Spinal cord (tissue), 10 donors: ENCODE results near the gene ALKBH5. TPM values are rescaled to one million over a fixed set of nuclear protein-coding genes. Genes with fewer than 3 reads are reported as not detected.
A peak's percentile ranks its signal among the peaks of the same experiment; 100 is the strongest.

ENCODE experiments used
- DNase-seq, 6 donors: peaks; one replicate each; pipeline versions ENCODE4 v3.0.0 to v3.0.0-alpha.2; 2013 to 2015; ENCODE audit warnings: low spot score in 6 of 6, low read depth in 4 of 6
- H3K27ac ChIP-seq: one replicate; pipeline ENCODE4 v1.5.1; 2013; ENCODE audit warnings: low read depth, low read length, control low read depth
- H3K27me3 ChIP-seq: one replicate; pipeline ENCODE4 v1.6.1; 2013; ENCODE audit warnings: low read length; ENCODE audit not compliant: control insufficient read depth, insufficient read depth
- H3K36me3 ChIP-seq: one replicate; pipeline ENCODE4 v1.6.1; 2013; ENCODE audit warnings: low read length; ENCODE audit not compliant: control insufficient read depth, insufficient read depth
- H3K4me1 ChIP-seq: one replicate; pipeline ENCODE4 v1.6.1; 2013; ENCODE audit warnings: low read length; ENCODE audit not compliant: control insufficient read depth, insufficient read depth
- H3K4me3 ChIP-seq: one replicate; pipeline ENCODE4 v1.5.1; 2013; ENCODE audit warnings: low read depth, low read length, control low read depth
- H3K9me3 ChIP-seq: one replicate; pipeline ENCODE4 v1.6.1; 2013; ENCODE audit warnings: low read length; ENCODE audit not compliant: control insufficient read depth, insufficient read depth
- WGBS: methylation state at CpG from one replicate; pipeline ENCODE4 v1.1.5; 2013; ENCODE audit warnings: missing lambda C conversion rate; ENCODE audit not compliant: insufficient coverage; 5-methylcytosine and 5-hydroxymethylcytosine counted together
- long read RNA-seq, 4 donors: transcript quantifications; one replicate each; lab custom pipeline, GENCODE V29; 2026
- polyA plus RNA-seq, 2 donors: library from polyadenylated mRNA; unstranded; fragments of 120-200 nt; gene quantifications; one replicate each; pipeline ENCODE4 v1.2.1, GENCODE V29; 2013; ENCODE audit not compliant: insufficient read length in 2 of 2
- total RNA-seq, 2 donors: library from RNA; depleted of rRNA in 1 of 2; stranded (reverse); fragments of 120-200 nt in 1 of 2; fragments of >200 nt in 1 of 2; gene quantifications; one replicate each; pipeline versions ENCODE4 v1.2.3 to v1.2.4, GENCODE V29; 2013 to 2014
- donor health status: healthy.

The ALKBH5 gene
- total RNA-seq: 10 to 100 TPM; 71.5 to 79.3 TPM
- polyA plus RNA-seq: 10 to 100 TPM; 70.8 to 74.1 TPM
- long read RNA-seq, donor 1, transcript ALKBH5-201 (4 exons, 2,748 nt): major isoform, 8 of 16 reads
- long read RNA-seq, donor 1, partial matches to known transcripts: 6 of 16 reads
- long read RNA-seq, donor 1, other reads (novel, unspliced or antisense): 0 of 16 reads
- long read RNA-seq, donor 2, transcript ALKBH5-201 (4 exons, 2,748 nt): major isoform, 6 of 16 reads
- long read RNA-seq, donor 2, partial matches to known transcripts: 10 of 16 reads
- long read RNA-seq, donor 2, other reads (novel, unspliced or antisense): 0 of 16 reads
- long read RNA-seq, donor 3, partial matches to known transcripts: 0 of 5 reads
- long read RNA-seq, donor 3, other reads (novel, unspliced or antisense): 0 of 5 reads
- long read RNA-seq, donor 4, transcript ALKBH5-201 (4 exons, 2,748 nt): major isoform, 8 of 8 reads
- long read RNA-seq, donor 4, partial matches to known transcripts: 0 of 8 reads
- long read RNA-seq, donor 4, other reads (novel, unspliced or antisense): 0 of 8 reads

GRCh38 chr17:18183334-18184142 lies at the start of gene ALKBH5:
Gene ALKBH5 (plus strand): TSS chr17:18183828. CDS start chr17:18184244, 416 bp downstream.
- peak within 1 kb of the TSS; percentile 89 for H3K4me3 ChIP-seq
- H3K27ac ChIP-seq: peak within 1 kb of the TSS; percentile 96
- peaks cover 37% of the 10 kb centered on the region for H3K4me1 ChIP-seq
- H3K36me3 ChIP-seq: peaks cover 13% of the 10 kb centered on the region
- H3K9me3 ChIP-seq: no peaks in the 10 kb centered on the region
- WGBS: under 1% methylated on average over 98 of the region's 98 CpGs
- DNase-seq: peak; percentile 97 to 100 (median 98)
- H3K27me3 ChIP-seq: no peaks in the 10 kb centered on the region

DNA sequence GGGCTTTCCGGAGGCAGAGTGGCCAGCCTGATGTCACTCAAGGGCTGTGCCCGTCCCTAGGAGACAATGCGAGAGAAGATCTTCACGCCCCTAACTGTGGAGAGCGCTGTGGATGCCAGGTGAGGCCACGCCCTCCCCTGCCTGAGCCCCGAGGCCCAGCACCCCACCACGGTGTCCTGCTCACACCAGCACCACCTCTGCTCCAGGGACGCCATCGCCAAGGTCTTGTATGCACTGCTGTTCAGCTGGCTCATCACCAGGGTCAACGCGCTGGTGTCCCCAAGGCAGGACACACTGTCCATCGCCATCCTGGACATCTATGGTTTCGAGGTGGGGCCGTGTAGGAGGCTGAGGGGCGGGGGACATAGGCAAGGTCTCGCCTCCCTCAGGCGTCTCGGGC lies 47.3 kb upstream of the ALKBH5 start:
- 82% methylated on average over 19 of the region's 19 CpGs for WGBS

DNA sequence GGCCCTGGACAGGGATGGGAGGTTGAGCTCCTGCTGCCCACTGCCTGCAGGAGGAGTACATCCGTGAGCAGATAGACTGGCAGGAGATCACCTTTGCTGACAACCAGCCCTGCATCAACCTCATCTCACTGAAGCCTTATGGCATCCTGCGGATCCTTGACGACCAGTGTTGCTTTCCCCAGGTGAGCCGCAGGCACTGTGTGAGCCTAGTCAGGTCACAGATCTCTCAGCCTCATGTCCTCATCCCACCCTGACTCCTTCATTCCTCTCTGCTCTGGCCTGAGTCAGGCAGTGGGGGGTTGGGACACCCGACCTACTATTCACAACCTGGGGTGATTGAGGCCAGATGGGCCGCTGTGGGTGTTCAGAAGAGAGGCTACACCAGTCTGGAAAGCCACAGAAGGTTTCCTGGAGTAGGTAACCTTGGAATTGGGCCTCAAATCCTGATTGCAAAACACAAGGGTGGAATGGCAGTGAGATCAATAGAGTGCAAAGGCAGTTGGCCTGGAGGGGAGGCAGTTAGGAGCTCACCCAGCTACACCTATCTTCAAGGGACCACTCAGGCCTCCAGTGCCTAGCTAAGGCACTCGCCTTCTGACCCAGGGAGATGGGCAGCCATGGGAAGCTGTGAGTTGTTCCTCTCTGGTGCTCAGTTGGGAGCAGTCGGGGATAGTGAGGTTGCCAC lies 45.4 kb upstream of the ALKBH5 start:
- Histone ChIP-seq H3K36me3 (no peaks in the 10 kb centered on the region), H3K9me3 (no peaks in the 10 kb centered on the region), H3K4me1 (no peaks in the 10 kb centered on the region), H3K4me3 (no peak overlapping the region), H3K27ac (no peak overlapping the region), H3K27me3 (no peaks in the 10 kb centered on the region)
- 80% methylated on average over 5 of the region's 8 CpGs for WGBS
- DNase-seq: no peak

More for the DNA sequence above, 47.3 kb upstream of the ALKBH5 start:
- no peaks in the 10 kb centered on the region for H3K9me3 ChIP-seq
- no peaks in the 10 kb centered on the region for H3K36me3 ChIP-seq
- no peaks in the 10 kb centered on the region for H3K27me3 ChIP-seq
- no peak overlapping the region for H3K27ac ChIP-seq
- no peaks in the 10 kb centered on the region for H3K4me1 ChIP-seq
- no peak for DNase-seq
- H3K4me3 ChIP-seq: no peak overlapping the region

GRCh38 chr17:18139092-18139491 lies 44.5 kb upstream of the ALKBH5 start:
- no peak overlapping the region for H3K27ac ChIP-seq
- H3K27me3 ChIP-seq: no peaks in the 10 kb centered on the region
- H3K4me3 ChIP-seq: no peak overlapping the region
- no peak for DNase-seq
- H3K36me3 ChIP-seq: no peaks in the 10 kb centered on the region
- H3K4me1 ChIP-seq: no peaks in the 10 kb centered on the region
- no peaks in the 10 kb centered on the region for H3K9me3 ChIP-seq
- WGBS: no CpG with 5 or more reads among the region's 2 CpGs

DNA sequence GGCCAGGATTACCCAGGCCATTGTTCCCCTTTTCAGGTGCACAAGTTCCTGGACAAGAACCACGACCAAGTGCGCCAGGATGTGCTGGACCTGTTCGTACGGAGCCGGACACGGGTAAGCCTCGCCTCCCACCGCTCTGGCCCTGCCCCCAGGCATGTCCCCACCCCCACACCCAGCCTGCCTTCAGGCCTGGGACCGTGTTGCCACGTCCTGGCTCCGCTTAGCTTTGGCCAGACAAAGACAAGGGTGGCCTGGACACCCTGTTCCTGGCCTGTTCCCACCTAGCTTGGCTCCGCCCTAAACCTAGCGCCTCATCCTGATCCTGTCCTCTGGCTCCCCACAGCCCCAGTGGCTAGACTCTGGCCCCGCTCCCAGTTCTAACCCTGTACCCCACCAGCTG lies 44.1 kb upstream of the ALKBH5 start:
- H3K4me3 ChIP-seq: no peak overlapping the region
- H3K36me3 ChIP-seq: no peaks in the 10 kb centered on the region
- no peak for DNase-seq
- H3K27me3 ChIP-seq: no peaks in the 10 kb centered on the region
- H3K9me3 ChIP-seq: no peaks in the 10 kb centered on the region
- H3K27ac ChIP-seq: no peak overlapping the region
- 84% methylated on average over 14 of the region's 14 CpGs for WGBS
- no peaks in the 10 kb centered on the region for H3K4me1 ChIP-seq

DNA sequence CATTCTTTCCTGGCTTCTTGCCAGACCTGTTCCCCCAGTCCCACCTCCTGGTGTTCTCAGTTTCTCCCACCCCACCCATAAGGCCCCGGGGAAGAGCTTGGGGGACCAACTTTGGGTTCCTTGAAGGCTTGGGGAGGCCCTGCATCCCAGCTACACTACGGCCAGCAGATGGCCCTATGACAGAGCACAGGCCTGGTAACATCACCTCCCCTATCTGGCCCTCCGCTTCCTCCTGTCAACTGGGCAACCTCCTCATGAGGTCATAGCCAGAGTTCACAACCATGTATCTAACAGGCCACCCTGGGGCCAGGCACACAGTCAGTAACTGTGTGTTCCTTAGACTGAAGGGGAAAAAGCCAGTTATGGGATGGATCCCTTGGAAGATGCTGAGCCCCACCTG lies 43.7 kb upstream of the ALKBH5 start:
- H3K36me3 ChIP-seq: no peaks in the 10 kb centered on the region
- WGBS: 80% methylated on average over 2 of the region's 3 CpGs
- no peak overlapping the region for H3K27ac ChIP-seq
- H3K4me3 ChIP-seq: no peak overlapping the region
- H3K4me1 ChIP-seq: no peaks in the 10 kb centered on the region
- H3K27me3 ChIP-seq: no peaks in the 10 kb centered on the region
- DNase-seq: no peak
- no peaks in the 10 kb centered on the region for H3K9me3 ChIP-seq

DNA sequence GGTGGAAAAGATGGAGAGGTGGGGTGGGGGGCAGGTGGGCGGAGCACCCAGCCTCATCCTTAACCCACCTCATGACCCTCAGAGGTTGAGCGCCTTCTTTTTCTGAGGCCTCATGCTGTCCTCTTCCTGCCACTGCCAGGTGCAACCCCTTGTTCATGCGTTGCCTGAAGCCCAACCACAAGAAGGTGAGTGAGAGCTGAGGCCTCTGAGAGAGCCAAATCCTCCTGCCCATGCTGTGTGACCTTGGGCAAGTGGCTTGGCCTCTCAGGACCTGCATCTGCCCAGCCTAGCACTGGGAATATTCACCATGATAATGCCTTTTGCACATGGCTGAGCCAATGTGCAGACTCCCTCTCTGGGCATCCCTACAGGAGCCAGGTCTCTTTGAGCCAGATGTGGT lies 43.0 kb upstream of the ALKBH5 start:
- DNase-seq: no peak
- Histone ChIP-seq H3K27me3 (no peaks in the 10 kb centered on the region), H3K4me1 (no peaks in the 10 kb centered on the region), H3K36me3 (no peaks in the 10 kb centered on the region), H3K27ac (no peak overlapping the region), H3K9me3 (no peaks in the 10 kb centered on the region), H3K4me3 (no peak overlapping the region)
- 88% methylated on average over 2 of the region's 3 CpGs for WGBS

DNA sequence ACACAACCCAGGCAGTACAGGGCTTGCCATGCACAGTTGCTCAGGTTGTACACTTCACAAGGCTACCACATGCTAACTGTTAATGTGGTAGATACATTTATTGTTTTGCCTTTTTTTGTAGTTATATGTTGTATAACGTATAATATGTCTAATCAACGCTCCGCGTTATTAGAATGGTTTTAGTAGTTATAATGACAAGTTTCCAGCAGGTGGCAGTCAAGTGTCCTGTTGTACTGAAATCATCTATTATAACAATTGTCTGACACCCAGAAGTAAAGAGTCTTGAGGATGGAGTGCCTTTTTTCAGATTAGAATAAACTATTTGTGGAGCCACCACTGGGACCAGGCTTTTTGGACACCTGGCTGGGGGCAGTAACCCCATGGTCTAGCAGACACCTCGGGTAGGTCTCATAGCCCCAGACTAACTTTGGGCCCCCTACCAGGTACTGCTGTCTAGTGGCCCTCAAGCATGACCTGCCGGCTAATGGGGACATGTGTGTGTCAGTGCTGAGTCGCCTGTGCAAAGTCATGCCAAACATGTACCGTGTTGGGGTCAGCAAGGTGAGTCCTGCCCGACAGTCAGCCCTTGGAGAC lies 42.3 kb upstream of the ALKBH5 start:
- no peak overlapping the region for H3K4me3 ChIP-seq
- DNase-seq: peak; percentile 17 to 87 (median 42)
- 53% methylated on average over 5 of the region's 9 CpGs for WGBS

DNA sequence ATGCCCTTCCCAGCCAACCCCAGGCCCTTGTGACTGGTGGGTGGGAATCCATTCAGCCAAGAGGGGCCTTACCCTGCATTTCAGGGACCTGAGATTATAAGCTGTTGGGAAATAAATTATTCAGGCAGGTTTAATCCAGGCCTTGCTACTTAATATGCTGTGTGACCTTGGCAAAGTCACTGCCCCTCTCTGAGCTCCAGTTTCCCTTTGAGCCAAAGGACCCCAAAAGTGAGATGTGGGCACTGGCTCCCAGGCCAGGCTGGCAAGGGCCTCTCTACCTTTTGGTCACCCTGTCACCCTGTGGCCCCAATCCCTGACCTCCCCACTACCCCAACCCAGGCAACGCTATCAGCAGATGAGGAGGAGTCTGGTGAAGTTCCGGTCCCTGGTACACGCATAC lies 41.2 kb upstream of the ALKBH5 start:
- no peaks in the 10 kb centered on the region for H3K27me3 ChIP-seq
- no peaks in the 10 kb centered on the region for H3K9me3 ChIP-seq
- no peaks in the 10 kb centered on the region for H3K4me1 ChIP-seq
- WGBS: 100% methylated on average over 2 of the region's 3 CpGs
- no peak overlapping the region for H3K27ac ChIP-seq
- no peaks in the 10 kb centered on the region for H3K36me3 ChIP-seq
- no peak for DNase-seq
- H3K4me3 ChIP-seq: no peak overlapping the region

More for the DNA sequence above, 42.3 kb upstream of the ALKBH5 start:
- Histone ChIP-seq H3K4me1 (no peaks in the 10 kb centered on the region), H3K9me3 (no peaks in the 10 kb centered on the region), H3K27ac (no peak overlapping the region), H3K36me3 (no peaks in the 10 kb centered on the region), H3K27me3 (no peaks in the 10 kb centered on the region)
